Esophagus squamous epithelium (tissue), 4 donors: ENCODE data around the gene TNF.

Source experiments
- CTCF ChIP-seq, 6 experiments: fragments of 450-650 bp in 4 of 6; fragments of 200-600 bp in 2 of 6; sonication (generic) in 2 of 6; IDR thresholded peaks; one replicate each; pipeline ENCODE4 v1.5.1; 2016 to 2019; ENCODE audit warnings: antibody characterized with exemption in 6 of 6, mild to moderate bottlenecking in 4 of 6, moderate library complexity in 4 of 6
- POLR2A ChIP-seq, 4 donors: fragments of 450-650 bp; IDR thresholded peaks; one replicate each; pipeline ENCODE4 v1.6.1; 2017; ENCODE audit warnings: antibody characterized with exemption in 4 of 4, mild to moderate bottlenecking in 4 of 4, moderate library complexity in 3 of 4

- TF ChIP-seq CTCF (IDR thresholded peaks at IDR 0.05) (no peak), POLR2A (IDR thresholded peaks at IDR 0.05) (no peak)
Observed at GRCh38 chr6:31577579-31577966, 2.2 kb downstream of the TNF start.
